Measurements from ENCODE around the gene KAZALD1. TPM values are rescaled to one million over a fixed set of nuclear protein-coding genes. Genes with fewer than 3 reads are reported as not detected.

KAZALD1 gene
- polyA plus RNA-seq, 1 donor from 2014 or later: 1.6 TPM

DNA sequence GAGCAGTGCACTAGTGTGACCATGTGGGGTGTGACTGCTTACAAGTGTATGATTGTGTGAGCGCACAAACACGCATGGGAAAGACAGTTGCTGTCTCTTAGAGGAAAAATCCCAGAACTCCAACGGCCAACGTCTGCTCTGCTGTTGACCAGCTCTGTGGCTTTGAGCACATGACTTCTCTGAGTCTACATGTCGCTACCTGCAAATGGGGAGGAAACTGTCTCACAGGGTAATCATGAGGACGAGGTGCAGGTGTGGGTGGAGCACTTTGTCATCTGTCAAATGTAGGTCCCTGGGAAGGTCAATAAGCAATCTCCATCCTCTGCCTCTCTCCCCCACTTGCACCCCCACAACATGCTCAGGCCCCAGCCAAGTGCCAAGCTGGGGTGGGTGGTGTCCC is 38.1 kb downstream of the KAZALD1 start:
- H3K27me3 ChIP-seq (ENCODE audit: insufficient read depth, low read depth, low read length): peaks cover 45% of the 10 kb centered on the region
- H4K20me1 ChIP-seq (ENCODE audit: insufficient read depth): no peaks in the 10 kb centered on the region
- TF ChIP-seq EP300 (conservative IDR thresholded peaks at IDR 0.05; ENCODE audit: poor library complexity, severe bottlenecking): no peak
- TF ChIP-seq, protein P1, sequence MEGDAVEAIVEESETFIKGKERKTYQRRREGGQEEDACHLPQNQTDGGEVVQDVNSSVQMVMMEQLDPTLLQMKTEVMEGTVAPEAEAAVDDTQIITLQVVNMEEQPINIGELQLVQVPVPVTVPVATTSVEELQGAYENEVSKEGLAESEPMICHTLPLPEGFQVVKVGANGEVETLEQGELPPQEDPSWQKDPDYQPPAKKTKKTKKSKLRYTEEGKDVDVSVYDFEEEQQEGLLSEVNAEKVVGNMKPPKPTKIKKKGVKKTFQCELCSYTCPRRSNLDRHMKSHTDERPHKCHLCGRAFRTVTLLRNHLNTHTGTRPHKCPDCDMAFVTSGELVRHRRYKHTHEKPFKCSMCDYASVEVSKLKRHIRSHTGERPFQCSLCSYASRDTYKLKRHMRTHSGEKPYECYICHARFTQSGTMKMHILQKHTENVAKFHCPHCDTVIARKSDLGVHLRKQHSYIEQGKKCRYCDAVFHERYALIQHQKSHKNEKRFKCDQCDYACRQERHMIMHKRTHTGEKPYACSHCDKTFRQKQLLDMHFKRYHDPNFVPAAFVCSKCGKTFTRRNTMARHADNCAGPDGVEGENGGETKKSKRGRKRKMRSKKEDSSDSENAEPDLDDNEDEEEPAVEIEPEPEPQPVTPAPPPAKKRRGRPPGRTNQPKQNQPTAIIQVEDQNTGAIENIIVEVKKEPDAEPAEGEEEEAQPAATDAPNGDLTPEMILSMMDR (IDR thresholded peaks at IDR 0.05; ENCODE audit: poor library complexity, severe bottlenecking): no peak
- no peak for TF ChIP-seq SMC3 (conservative IDR thresholded peaks at IDR 0.05; ENCODE audit: poor library complexity)
- no peak for TF ChIP-seq RAD21 (conservative IDR thresholded peaks at IDR 0.05)
- TF ChIP-seq EZH2 (IDR thresholded peaks at IDR 0.05; ENCODE audit: borderline replicate concordance, insufficient read depth, low read length, poor library complexity, severe bottlenecking): no peak
- TF ChIP-seq TAF1 (IDR thresholded peaks at IDR 0.05; ENCODE audit: low read depth): no peak
- TF ChIP-seq POLR2AphosphoS5 (IDR thresholded peaks at IDR 0.05): no peak
- H3K4me2 ChIP-seq (ENCODE audit: low read length): no peak overlapping the region
- H3K27ac ChIP-seq (ENCODE audit: low read length): no peak overlapping the region
- no peak overlapping the region for H3K9ac ChIP-seq (ENCODE audit: low read length)
- no peak overlapping the region for H2AFZ ChIP-seq (ENCODE audit: low read depth, low read length)
- H3K9me2 ChIP-seq (ENCODE audit: insufficient read depth, low read length): no peaks in the 10 kb centered on the region
- no peak overlapping the region for H3K4me3 ChIP-seq (ENCODE audit: low read length)
- H3K79me2 ChIP-seq (replicated peaks; ENCODE audit: insufficient read depth, low read length): no peaks in the 10 kb centered on the region
- H3K36me3 ChIP-seq (ENCODE audit: insufficient read depth, low read length): no peaks in the 10 kb centered on the region
- H3F3A ChIP-seq (ENCODE audit: insufficient read depth, low read length, poor library complexity, severe bottlenecking): no peaks in the 10 kb centered on the region
- H3K9me3 ChIP-seq (ENCODE audit: low read length): no peaks in the 10 kb centered on the region

DNA sequence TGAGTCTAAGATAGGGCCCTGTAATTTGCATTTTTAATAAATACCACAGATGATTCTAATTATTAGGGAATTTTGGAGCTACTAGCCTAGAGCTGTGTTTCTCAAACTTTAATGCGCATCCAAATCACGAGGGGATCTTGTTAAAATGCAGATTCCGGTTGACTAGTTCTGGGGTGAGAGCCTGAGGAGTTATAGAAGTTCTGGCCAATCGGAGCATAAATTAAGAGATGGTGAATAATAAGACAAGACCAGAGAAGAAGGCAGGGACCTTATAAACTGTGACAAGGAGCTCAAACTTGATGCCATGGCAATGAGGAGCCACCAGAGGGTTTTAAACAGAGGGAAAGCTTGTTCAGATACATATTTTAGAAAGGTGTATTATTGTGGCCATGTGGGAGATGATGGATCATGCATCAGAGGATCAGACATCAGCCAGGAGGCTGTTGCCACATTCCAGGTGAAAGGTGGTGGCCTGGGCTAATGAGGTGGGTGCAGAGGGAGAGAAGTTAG is 39.6 kb downstream of the KAZALD1 start:
- Histone ChIP-seq H3K79me2 (replicated peaks; ENCODE audit: insufficient read depth, low read length) (no peaks in the 10 kb centered on the region), H3F3A (ENCODE audit: insufficient read depth, low read length, poor library complexity, severe bottlenecking) (no peaks in the 10 kb centered on the region), H3K4me3 (ENCODE audit: low read length) (no peak overlapping the region), H3K27ac (ENCODE audit: low read length) (no peak overlapping the region), H3K4me2 (ENCODE audit: low read length) (no peak overlapping the region), H3K27me3 (ENCODE audit: insufficient read depth, low read depth, low read length) (peaks cover 50% of the 10 kb centered on the region), H3K9me3 (ENCODE audit: low read length) (no peaks in the 10 kb centered on the region), H3K9ac (ENCODE audit: low read length) (no peak overlapping the region), H3K36me3 (ENCODE audit: insufficient read depth, low read length) (no peaks in the 10 kb centered on the region), H3K9me2 (ENCODE audit: insufficient read depth, low read length) (no peaks in the 10 kb centered on the region), H2AFZ (ENCODE audit: low read depth, low read length) (no peak overlapping the region), H4K20me1 (ENCODE audit: insufficient read depth) (no peaks in the 10 kb centered on the region)
- TF ChIP-seq, protein P2, sequence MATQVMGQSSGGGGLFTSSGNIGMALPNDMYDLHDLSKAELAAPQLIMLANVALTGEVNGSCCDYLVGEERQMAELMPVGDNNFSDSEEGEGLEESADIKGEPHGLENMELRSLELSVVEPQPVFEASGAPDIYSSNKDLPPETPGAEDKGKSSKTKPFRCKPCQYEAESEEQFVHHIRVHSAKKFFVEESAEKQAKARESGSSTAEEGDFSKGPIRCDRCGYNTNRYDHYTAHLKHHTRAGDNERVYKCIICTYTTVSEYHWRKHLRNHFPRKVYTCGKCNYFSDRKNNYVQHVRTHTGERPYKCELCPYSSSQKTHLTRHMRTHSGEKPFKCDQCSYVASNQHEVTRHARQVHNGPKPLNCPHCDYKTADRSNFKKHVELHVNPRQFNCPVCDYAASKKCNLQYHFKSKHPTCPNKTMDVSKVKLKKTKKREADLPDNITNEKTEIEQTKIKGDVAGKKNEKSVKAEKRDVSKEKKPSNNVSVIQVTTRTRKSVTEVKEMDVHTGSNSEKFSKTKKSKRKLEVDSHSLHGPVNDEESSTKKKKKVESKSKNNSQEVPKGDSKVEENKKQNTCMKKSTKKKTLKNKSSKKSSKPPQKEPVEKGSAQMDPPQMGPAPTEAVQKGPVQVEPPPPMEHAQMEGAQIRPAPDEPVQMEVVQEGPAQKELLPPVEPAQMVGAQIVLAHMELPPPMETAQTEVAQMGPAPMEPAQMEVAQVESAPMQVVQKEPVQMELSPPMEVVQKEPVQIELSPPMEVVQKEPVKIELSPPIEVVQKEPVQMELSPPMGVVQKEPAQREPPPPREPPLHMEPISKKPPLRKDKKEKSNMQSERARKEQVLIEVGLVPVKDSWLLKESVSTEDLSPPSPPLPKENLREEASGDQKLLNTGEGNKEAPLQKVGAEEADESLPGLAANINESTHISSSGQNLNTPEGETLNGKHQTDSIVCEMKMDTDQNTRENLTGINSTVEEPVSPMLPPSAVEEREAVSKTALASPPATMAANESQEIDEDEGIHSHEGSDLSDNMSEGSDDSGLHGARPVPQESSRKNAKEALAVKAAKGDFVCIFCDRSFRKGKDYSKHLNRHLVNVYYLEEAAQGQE (IDR thresholded peaks at IDR 0.05; ENCODE audit: borderline replicate concordance): no peak

DNA sequence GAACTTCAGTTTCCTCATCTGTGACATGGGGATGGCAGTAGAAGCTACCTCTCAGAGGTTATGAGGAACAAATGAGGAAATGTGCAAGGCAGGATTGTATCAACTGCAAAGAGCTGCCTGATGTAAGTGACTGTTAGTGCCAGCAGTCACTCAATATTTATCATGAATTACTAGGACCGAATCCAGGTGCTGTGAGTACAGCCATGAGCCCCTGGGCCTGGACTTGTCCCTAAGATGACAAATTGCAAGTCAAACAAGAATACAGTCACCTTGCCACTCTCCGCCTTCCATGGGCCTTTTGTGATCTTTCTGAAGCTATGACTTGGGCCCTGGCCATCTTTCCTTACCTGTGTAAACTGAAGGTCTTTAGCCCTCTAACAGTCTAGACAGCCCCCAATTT is 41.6 kb downstream of the KAZALD1 start:
- no peaks in the 10 kb centered on the region for H3K9me2 ChIP-seq (ENCODE audit: insufficient read depth, low read length)
- H3K9ac ChIP-seq (ENCODE audit: low read length): no peak overlapping the region
- peaks cover 41% of the 10 kb centered on the region for H3K27me3 ChIP-seq (ENCODE audit: insufficient read depth, low read depth, low read length)
- no peak overlapping the region for H3K4me2 ChIP-seq (ENCODE audit: low read length)
- no peaks in the 10 kb centered on the region for H4K20me1 ChIP-seq (ENCODE audit: insufficient read depth)
- no peaks in the 10 kb centered on the region for H3F3A ChIP-seq (ENCODE audit: insufficient read depth, low read length, poor library complexity, severe bottlenecking)
- TF ChIP-seq SMC3 (conservative IDR thresholded peaks at IDR 0.05; ENCODE audit: poor library complexity) (no peak), TAF1 (IDR thresholded peaks at IDR 0.05; ENCODE audit: low read depth) (no peak), MXI1 (conservative IDR thresholded peaks at IDR 0.05; ENCODE audit: poor library complexity, severe bottlenecking) (no peak), POLR2AphosphoS5 (IDR thresholded peaks at IDR 0.05) (no peak), EZH2 (IDR thresholded peaks at IDR 0.05; ENCODE audit: borderline replicate concordance, insufficient read depth, low read length, poor library complexity, severe bottlenecking) (no peak), EP300 (conservative IDR thresholded peaks at IDR 0.05; ENCODE audit: poor library complexity, severe bottlenecking) (no peak), RAD21 (conservative IDR thresholded peaks at IDR 0.05) (no peak)
- TF ChIP-seq, protein P1 (IDR thresholded peaks at IDR 0.05; ENCODE audit: poor library complexity, severe bottlenecking): no peak
- TF ChIP-seq, protein P2 (IDR thresholded peaks at IDR 0.05; ENCODE audit: borderline replicate concordance): no peak
- no peak overlapping the region for H2AFZ ChIP-seq (ENCODE audit: low read depth, low read length)
- no peaks in the 10 kb centered on the region for H3K79me2 ChIP-seq (replicated peaks; ENCODE audit: insufficient read depth, low read length)
- no peaks in the 10 kb centered on the region for H3K36me3 ChIP-seq (ENCODE audit: insufficient read depth, low read length)
- no peak overlapping the region for H3K27ac ChIP-seq (ENCODE audit: low read length)
- H3K4me3 ChIP-seq (ENCODE audit: low read length): no peak overlapping the region
- no peaks in the 10 kb centered on the region for H3K9me3 ChIP-seq (ENCODE audit: low read length)
